ENCODE results near the gene WNT7A. TPM values are rescaled to one million over a fixed set of nuclear protein-coding genes. Genes with fewer than 3 reads are reported as not detected.

Gene WNT7A
- total RNA-seq, 1 donor from 2014 or later = not detected

DNA sequence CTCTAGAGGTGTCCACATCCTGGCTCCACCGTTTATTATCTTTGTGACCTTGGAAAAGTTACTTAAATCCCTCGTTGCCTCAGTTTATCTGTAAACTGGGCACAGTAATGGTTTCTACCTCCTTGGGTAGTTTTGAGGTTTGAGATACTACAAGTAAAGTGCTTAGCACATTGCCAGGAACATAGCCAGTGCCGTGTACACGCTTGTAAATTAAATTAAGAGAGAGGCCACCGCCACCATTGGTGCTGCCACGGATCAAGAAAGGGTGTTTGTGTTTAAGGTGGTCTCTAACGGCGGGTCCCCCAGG lies 5.8 kb upstream of the WNT7A start:
- no peak for DNase-seq (ENCODE audit: extremely low read depth, low read depth, low spot score)

DNA sequence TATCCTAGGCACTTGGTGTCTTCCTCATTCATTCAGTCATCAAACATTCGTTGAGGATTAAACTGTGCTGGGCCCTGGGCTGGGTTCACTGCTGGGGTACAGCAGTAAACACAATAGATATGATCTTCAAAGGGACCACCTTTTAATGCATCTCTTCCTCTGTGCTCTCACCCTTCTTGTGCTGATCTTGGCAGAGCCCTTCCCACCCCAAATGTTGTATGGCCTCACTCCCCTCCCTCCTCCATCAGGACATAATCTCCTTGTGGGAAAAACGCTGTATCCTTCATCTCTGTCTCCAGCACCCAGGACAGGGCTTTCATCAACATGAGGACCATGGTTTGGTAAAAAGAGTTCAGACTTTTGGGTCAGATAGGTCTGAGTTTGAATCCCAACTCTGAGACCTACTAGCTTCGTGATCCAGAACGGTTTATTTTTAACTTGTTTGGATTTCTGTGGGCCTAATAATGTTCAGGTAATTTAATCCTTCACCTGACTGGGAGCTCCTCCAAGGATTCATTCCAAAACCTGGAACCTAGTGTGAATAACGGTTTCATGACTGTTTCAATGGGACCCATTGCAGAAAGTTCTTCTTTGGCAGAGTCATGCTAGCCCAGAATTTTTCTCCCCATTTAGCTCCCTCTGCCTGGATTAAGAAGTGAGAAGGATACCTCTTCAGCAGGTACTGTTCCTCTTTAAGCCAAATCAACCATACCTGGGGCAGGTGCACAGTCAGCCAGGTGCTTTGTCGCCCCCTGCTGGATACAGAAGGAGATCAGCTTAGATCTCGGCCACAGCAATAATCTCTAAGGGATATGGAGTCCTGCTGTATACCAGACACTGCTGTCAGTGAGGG lies 5.2 kb upstream of the WNT7A start:
- DNase-seq (ENCODE audit: extremely low read depth, low read depth, low spot score) = no peak

DNA sequence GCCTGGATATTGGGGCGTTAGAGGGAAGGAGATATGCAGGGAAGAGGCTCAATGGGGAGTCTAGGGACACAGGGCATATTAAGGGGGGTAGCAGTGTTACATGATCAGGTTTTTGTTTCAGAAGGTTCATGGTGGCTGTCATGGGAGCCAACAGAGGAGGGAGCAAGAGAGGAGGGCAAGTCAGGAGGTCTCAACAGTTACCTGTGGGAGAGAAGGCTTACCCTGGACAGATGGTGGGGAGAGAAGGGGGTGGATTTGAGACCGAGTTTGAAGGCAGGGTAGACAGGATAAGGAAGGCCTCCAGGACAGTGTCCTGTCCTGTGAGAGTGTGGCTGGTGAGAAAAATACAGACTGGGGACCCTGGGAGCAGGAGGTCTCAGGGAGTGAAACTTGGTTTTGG lies 3.8 kb upstream of the WNT7A start:
- DNase-seq (ENCODE audit: extremely low read depth, low read depth, low spot score) = no peak

DNA sequence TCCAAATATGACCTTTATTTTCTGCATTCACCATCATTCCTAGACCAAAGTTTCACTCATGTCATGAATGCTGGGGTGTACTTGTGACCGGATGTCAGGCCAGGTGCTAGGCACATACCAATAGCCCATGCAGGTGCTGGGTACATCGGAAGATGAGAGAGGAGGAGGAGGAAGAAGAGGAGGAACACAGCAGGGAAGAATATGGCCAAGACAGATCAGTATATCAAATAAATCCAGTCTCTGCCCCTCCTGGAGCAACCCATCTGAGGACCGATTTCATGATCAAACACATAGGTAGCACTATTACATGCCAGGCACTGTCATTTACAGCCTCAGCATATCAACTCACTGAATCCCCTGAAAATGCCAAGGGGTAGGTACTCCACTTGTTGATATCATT lies 3.0 kb upstream of the WNT7A start:
- no peak for DNase-seq (ENCODE audit: extremely low read depth, low read depth, low spot score)

DNA sequence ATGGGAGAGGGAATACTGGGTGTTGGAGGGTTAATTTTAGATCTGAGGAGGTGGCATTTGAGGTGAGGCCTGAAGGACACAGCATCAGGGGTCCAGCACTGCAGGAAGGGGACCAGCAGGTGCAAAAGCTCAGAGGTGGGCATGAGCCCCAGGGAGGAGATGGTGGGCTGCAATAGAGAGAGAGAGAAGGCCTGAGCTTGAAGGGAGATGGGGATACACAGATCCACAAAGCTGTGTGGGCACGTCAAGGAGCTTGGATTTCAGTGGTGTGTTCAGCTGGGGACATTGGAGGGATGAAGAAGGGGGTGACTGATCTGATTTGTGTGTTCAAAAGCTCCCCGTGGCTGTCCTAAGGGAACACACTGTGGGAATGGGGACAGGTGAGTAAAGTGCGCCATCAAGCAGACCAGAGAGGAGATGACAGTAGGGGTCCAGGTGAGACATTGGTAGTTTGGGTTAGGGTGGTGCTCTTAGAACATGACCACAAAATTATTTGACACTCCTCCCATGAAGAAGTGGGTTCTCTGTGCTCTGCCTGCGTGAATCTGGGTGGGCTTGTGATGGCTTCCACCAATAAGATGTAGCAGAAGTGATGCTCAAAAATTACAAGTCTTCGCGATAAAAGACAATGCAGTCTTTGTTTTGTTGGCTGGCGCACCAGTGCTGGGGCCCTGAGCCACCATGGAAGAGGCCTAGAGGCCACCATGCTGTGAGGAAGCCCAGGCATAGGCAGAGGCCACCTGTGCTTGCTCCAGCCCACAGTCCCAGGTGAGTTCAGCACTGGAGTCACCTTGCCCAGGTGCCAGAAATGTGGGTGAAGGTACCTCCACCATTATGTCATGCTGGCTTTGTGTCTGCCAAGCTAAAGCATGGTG lies 1.9 kb upstream of the WNT7A start:
- DNase-seq (ENCODE audit: extremely low read depth, low read depth, low spot score) = no peak

DNA sequence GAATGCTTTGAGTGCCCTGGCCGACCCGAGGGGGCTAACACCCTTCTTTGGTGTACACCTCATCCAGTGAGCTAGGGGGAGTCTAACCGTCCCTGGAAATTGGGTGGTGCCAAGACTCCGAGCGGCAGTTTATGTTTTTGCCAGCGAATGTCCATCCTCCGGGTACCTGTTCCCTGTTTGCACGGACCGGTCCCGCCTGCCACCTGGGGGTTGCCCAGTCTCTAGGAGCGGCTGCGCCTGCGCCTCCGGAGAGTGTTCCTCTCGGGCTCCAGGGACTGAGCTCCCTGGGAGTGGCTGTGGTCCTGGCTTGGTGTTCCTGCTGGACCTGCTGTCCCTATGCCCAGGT lies 913 bp upstream of the WNT7A start:
- DNase-seq (ENCODE audit: extremely low read depth, low read depth, low spot score) = no peak

DNA sequence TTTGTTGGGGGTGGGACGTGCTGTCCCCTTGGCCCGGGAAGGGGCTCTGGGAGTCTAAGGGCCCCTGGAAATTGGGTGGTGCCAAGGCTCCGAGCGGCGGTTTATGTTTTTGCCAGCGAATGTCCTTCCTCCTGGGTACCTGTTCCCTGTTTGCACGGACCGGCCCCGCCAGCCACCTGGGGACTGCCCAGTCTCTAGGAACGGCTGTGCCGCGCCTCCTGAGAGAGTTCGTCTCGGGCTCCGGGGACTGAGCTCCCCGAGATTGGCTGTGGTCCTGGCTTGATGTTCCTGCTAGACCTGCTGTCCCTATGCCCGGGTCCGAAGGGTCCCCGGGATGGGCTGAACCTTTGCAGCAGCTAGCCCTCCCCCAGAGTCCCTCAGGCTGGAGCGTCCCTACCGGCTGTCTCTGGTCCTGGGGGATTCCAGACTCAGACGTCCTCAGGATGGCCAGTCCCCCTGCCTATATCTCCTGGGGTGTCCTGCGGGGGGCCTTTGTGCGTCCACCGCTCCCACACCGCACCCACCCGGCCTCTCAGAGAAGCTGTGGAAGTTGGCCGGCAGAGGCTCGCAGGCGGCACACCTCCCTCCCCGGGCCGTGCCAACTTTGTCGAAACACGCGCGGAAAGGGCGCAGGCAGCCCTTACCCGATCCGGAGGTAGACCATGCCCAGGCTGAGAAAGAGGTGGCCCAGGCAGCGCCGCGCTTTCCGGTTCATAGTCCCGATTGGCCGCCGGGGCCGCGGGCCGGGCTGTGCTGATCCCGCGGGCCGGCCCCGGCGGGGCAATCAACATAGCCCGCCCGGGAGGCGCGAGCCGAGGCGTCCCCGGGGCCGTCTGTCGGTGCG lies 547 bp downstream of the WNT7A start:
- DNase-seq (ENCODE audit: extremely low read depth, low read depth, low spot score) = no peak

DNA sequence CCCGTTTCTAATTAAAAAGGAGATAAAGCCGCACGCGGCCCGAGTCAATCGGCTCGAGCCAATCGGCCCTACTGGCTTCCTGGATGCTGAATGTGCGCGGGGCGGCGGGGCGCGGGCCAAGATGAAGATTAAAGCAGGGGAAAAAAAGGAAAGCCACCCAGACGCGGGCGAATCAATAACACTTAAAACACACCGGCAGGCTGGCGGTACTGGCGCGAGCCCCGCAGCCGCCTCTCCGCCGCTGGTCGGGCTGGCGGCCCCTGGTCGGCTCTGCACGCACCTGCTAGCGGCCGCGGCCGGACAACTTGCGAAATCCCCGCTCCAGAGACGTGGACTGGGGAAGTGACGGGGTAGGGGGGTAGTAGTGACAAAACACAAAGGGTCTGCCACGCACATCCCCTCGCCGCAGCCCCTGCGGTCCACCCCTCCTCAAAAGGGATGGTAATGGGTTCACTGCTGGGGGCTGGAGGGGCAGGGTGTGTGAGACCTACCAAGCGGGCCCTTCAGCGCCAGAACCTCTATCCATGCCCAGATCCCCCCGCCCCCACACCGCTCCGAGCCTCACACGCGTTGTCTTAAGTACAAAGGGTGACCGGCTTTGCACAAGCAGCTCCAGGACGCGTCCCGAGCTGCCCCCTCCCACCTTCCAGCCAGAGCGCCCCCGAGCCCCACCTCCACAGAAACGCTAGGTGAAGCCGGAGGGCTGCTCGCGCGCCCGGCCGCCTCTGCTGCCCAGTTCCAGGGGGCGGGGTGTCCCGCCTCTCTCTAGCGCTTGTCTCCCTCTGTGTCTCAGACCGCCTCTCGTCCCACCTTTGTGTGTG lies 1.4 kb downstream of the WNT7A start:
- no peak for DNase-seq (ENCODE audit: extremely low read depth, low read depth, low spot score)

DNA sequence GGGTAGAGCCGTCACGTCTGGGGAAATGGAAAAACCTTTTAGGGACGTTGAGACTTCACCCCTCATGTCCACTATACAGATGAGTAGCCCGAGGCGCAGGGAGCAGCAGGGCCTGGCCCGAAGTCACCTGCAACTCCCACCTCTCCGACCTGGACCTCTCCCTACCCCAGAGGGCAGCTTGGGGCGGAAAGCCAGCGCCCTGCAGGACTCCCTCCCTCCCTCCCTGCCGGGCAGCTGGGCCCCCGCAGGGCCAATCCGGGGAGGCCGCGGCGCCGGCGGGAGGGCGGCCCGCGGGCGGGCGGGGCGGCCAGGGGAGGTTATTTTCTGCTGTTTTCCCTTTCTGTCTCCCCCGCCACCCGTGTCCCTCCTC lies 2.0 kb downstream of the WNT7A start:
- no peak for DNase-seq (ENCODE audit: extremely low read depth, low read depth, low spot score)

DNA sequence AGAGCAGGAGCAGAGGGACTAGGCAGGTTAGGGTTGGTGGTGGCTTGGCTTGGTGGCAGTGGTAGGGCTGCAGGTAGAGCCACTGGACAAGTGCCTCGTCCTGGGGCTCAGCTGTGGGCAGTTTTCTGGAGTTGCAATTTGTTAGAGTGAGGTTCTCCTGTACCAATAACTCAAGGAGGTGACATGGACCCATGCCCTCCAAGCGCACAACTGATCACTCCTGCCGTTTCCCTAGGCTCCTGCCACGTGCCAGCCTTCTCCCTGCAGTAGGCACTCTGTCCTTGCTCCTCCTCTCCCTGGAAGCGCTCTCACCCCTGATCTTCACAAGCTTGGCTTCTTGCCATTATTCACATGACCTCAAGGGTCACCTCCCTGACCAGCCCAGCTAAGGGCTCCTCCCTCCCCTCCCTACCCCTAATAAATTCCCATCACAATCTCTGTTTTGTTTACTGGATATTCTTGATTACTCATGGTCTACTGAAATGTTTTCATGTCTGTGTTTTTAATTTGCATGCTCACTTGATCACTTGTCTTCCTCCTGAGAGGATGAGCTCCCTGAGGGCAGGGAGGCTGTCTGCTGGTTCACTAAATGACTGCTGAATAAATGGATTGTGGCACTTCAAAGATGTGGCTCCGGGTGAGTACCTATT lies 3.3 kb downstream of the WNT7A start:
- no peak for DNase-seq (ENCODE audit: extremely low read depth, low read depth, low spot score)

DNA sequence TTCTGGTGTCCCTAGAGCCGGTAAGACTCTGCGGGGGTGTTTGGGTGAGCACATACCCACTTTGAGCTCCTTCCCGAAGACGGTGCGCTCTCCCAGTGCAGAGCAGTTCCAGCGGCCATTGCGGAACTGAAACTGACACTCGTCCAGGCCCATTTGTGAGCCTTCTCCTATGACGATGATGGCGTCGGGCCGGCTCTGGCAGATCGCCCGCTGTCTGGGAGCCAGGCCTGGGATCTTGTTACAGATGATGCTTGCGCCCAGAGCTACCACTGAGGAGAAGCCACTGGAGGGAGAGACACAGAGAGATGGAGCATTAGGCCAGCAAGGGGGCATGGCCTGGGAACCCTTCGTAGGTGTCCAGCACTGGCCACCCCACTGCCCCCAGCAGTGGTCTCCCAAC lies 5.0 kb downstream of the WNT7A start:
- no peak for DNase-seq (ENCODE audit: extremely low read depth, low read depth, low spot score)

DNA sequence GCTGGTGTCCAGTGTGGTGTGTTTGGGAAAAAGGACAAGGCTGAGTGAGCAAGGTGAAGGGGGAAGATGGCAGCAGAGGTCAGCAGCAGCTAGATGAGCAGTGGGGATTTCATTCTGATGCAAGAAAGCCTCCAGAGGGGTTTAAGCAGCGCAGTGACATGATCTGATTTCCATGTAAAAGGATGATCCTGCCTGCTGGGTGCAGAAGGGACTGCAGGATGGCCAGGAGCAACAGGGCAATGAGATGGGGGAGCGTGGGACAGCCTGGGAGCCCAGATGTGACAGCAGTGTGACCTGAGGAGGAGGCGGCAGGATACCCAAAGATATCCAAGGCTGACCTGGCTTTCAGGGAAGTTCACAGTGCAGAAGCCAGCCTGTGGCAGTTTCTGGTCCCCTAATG lies 6.1 kb downstream of the WNT7A start:
- DNase-seq (ENCODE audit: extremely low read depth, low read depth, low spot score) = no peak

DNA sequence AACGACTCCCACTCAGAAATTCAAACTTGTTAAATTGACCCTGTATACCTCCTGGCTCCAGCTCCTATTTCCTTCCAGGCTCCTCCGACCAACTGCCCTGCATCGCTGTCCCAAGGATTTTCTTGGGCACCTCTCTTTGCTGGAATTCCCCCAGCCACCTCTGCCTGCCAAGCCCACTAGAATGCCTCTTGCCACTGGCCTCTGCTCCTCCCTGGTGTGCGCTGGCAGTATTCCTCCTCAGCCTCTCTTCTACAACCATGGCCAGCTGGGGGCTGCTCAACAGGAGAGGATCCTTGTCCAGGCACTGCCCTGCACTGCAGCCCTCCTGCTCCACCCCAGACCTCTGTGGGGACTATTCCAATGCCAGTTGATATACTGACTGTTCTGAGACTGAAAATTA lies 7.4 kb downstream of the WNT7A start:
- DNase-seq (ENCODE audit: extremely low read depth, low read depth, low spot score) = no peak

DNA sequence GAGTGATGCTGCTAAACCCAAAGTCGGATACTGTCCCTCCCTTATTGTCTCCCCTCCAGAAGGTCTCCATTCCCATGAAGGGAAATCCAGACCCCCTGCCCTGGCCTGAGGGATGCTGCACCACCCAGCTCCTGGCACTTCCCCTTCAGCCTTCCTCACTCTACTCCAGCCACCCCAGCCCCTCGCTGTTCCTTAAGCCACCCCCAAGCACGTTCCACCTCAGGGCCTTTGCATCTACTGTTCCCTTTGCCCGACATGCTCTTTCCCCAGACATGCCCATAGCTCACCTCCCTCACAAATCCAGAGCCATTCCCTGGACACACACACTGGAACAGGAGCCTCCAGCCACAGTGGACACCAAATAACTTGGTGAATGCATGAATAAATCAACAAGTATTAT lies 8.1 kb downstream of the WNT7A start:
- no peak for DNase-seq (ENCODE audit: extremely low read depth, low read depth, low spot score)

DNA sequence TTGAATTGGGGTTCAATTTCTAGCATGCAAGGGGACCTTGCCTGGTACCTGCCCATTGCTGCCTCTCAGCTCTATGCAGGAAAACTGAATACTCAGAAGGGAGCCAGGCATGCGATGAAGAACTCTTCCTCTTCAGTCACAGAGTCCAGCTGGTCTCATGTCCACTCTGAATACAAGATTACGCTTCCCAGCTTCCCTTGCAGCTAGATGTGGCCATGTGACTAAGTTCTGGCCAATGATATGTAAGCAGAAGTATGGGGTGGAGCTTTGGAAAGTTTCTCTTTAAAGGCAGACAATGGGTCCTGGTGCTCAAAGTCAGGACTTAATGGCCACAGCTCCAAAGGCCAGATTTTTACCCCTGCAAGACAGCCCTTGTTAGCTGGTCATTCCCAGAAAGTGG lies 9.0 kb downstream of the WNT7A start:
- DNase-seq (ENCODE audit: extremely low read depth, low read depth, low spot score) = no peak

DNA sequence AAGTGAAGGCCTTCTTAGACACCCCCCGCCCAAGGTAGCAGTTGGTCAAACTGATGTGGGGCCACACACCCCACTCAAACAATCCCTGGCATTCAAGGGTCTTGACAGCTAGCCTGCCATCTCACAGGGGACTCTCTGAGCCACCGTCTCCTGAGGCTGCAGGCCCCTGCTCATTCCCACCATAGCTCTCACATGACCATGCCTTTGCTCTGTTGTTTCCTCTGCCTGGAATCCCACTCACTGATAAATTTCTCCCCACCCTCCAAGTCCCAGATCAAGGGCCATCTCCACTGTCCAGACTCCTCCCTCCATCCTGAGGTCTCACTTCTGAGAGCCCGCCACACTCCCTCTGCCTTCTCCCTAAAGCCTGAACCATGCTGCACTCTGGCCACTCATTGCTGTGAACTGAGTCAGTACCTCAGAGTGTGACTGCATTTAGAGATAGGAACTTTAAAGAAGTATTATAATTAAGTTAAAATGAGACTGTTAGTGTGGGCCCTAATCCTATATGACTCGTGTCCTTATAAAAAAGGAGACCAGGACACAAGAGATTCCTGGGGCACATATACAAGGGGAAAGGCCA lies 10.0 kb downstream of the WNT7A start:
- DNase-seq (ENCODE audit: extremely low read depth, low read depth, low spot score) = no peak

DNA sequence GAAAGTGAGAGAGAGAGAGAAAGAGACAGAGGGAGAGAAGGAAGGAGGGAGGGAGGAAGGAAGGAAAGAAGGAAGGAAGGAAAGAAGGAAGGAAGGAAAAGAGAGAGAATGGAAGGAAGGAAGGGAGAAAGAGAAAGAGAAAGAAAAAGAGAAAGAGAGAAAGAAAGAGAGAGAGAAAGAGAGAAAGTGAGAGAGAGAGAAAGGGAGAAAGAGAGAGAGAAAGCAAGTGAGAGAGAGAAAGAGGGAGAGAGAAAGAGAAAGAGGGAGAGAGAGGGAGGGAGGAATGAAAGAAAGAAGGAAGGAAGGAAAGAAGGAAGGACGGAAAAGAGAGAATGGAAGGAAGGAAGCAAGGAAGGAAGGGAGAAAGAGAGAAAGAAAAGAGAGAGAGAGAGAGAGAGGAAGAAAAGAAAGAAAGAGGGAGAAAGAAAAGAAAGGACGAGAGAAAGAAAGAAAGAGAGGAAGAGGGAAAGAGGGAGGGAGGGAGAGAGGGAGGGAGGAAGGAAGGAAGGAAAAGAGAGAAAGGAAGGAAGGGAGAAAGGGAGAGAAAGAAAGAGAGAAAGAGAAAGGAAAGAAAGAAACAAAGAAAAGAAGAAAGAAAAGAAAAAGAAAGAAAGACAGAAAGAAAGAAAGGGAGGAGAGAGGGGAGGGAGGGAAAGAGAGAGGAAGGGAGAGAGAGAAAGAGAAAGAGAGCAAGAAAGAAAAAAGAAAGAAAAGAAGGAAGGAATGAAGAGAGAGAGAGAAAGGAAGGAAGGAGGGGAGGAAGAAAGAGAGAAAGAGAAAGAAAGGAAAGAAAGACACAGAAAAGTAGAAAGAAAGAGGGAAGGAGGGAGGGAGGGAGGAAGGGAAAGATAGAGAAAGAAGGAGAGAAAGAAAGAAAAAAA lies 10.8 kb downstream of the WNT7A start:
- no peak for DNase-seq (ENCODE audit: extremely low read depth, low read depth, low spot score)

DNA sequence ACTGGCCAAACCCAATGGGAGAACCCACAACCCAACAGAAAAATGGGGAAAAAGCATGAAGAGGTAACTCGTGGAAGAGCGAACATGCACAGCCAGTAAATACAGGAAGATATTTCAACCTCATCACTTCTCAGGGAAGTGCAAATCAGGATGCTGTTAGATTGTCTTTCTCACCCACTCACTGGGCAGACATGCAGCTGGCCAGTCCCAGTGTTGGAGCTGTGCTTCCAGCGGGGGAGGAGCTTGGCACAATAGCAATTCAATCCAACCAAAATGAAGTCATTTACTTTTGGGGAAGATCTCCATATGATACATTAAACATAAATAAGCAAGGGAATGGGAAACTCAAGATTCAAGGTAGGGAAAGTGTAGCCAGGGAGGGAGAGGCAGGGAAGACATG lies 12.1 kb downstream of the WNT7A start:
- DNase-seq (ENCODE audit: extremely low read depth, low read depth, low spot score) = no peak
